ENCODE measurements around the gene EFNA2. TPM values are rescaled to one million over a fixed set of nuclear protein-coding genes. Genes with fewer than 3 reads are reported as not detected.

EFNA2 gene
- total and polyA plus RNA-seq, 2 of the 8 experiments (the other 6 are each of a cell fraction or from before 2014, with no cell fraction given): 4.0 to 7.0 TPM

DNA sequence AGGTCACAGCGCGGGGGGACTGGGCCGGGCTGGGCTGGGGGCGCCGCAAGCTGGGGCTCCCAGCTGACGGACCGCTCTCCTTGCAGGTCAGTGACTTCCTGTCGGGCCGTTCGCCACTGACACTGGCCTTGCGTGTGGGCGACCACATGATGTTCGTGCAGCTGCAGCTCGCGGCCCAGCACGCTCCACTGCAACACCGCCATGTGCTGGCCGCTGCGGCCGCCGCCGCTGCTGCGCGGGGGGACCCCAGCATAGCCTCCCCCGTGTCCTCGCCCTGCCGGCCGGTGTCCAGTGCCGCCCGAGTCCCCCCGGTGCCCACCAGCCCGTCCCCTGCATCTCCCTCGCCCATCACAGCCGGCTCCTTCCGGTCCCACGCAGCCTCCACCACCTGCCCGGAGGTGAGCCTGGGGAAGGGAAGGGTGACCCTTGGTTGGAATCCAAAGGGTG, 31.6 kb upstream of the EFNA2 start (continued):
- TF ChIP-seq ZNF274 (IDR thresholded peaks at IDR 0.05; ENCODE audit: borderline replicate concordance, extremely low read depth, low read length) (no peak), RNF2 (IDR thresholded peaks at IDR 0.05; ENCODE audit: borderline replicate concordance, low read depth, low read length, missing control alignments, poor library complexity, severe bottlenecking) (no peak), E2F6 (IDR thresholded peaks at IDR 0.05) (no peak), CHD2 (IDR thresholded peaks at IDR 0.05; ENCODE audit: low read length) (no peak)
